Activated naive CD8-positive, alpha-beta T cell treated with anti-CD3 and anti-CD28 coated beads, Interleukin-2, amount 10 ng/mL, durations not matched to agents 7 days and 5 days (primary cell): ENCODE results near the gene TDRD10. TPM values are rescaled to one million over a fixed set of nuclear protein-coding genes. Genes with fewer than 3 reads are reported as not detected.

Experiments
- ATAC-seq: fragments of 150-1000 bp; cut with Tn5 transposase; one replicate; pipeline ENCODE4 v1.10.0; 2021; ENCODE audit warnings: low read depth, moderate library complexity
- POLR2A ChIA-PET: fragments of 350-600 bp; sonication (Branson Sonifier 250); formaldehyde crosslinking; loops from one replicate; lab custom pipeline; 2021; ENCODE audit warnings: antibody characterized with exemption; lab: Charles Lee
- DNase-seq: peaks from one replicate; pipeline ENCODE4 v3.0.0; 2021
- H3K27ac Mint-ChIP-seq: one replicate; pipeline ENCODE4 v1.8.0; 2022; ENCODE audit warnings: mild to moderate bottlenecking, mixed read lengths
- H3K27me3 Mint-ChIP-seq: one replicate; pipeline ENCODE4 v1.8.0; 2022; ENCODE audit warnings: mild to moderate bottlenecking, moderate library complexity, mixed read lengths
- H3K36me3 Mint-ChIP-seq: one replicate; pipeline ENCODE4 v1.8.0; 2021; ENCODE audit warnings: mild to moderate bottlenecking, mixed read lengths
- H3K4me1 Mint-ChIP-seq: one replicate; pipeline ENCODE4 v1.8.0; 2021; ENCODE audit warnings: mixed read lengths
- H3K4me3 Mint-ChIP-seq: one replicate; pipeline ENCODE4 v1.8.0; 2022; ENCODE audit warnings: mild to moderate bottlenecking, moderate library complexity, mixed read lengths
- H3K9me3 Mint-ChIP-seq: one replicate; pipeline ENCODE4 v1.8.0; 2021; ENCODE audit warnings: mixed read lengths
- total RNA-seq, 2 experiments: library from RNA; stranded (reverse); gene quantifications; one replicate each; pipeline ENCODE4 v1.2.3, GENCODE V29; 2021

The TDRD10 gene
- total RNA-seq, 2 experiments from 2014 or later = not detected

GRCh38 chr1:154573168-154573510, 71.1 kb downstream of the TDRD10 start:
- H3K36me3 Mint-ChIP-seq = peaks cover 3% of the 10 kb centered on the region
- no peak for DNase-seq
- H3K27ac Mint-ChIP-seq = no peak overlapping the region
- POLR2A ChIA-PET = no interaction called here
- no peak for ATAC-seq
- H3K4me1 Mint-ChIP-seq = peaks cover 2% of the 10 kb centered on the region
- no peak overlapping the region for H3K4me3 Mint-ChIP-seq
- H3K9me3 Mint-ChIP-seq = no peaks in the 10 kb centered on the region
- H3K27me3 Mint-ChIP-seq = peaks cover 9% of the 10 kb centered on the region

- H3K27me3 Mint-ChIP-seq = peaks cover 4% of the 10 kb centered on the region
- no peaks in the 10 kb centered on the region for H3K9me3 Mint-ChIP-seq
- POLR2A ChIA-PET = no interaction called here
- H3K36me3 Mint-ChIP-seq = peaks cover 6% of the 10 kb centered on the region
- H3K4me1 Mint-ChIP-seq = peaks cover 2% of the 10 kb centered on the region
- no peak overlapping the region for H3K4me3 Mint-ChIP-seq
- ATAC-seq (no peak), DNase-seq (no peak)
- peak overlapping the region; percentile 3 for H3K27ac Mint-ChIP-seq
Measured at GRCh38 chr1:154574716-154575115, 72.7 kb downstream of the TDRD10 start.

GRCh38 chr1:154575147-154575927, 73.3 kb downstream of the TDRD10 start:
- POLR2A ChIA-PET = interaction anchor here (1.2 kb wide), 1 partner anchor 8 kb away, joined by 5 read pairs; the partner anchor contains the start of gene CHRNB2
- no peaks in the 10 kb centered on the region for H3K9me3 Mint-ChIP-seq
- H3K4me1 Mint-ChIP-seq = peaks cover 2% of the 10 kb centered on the region
- H3K27ac Mint-ChIP-seq = peak overlapping the region; percentile 3
- peak; percentile 12 for ATAC-seq
- no peak for DNase-seq
- no peak overlapping the region for H3K4me3 Mint-ChIP-seq
- no peaks in the 10 kb centered on the region for H3K27me3 Mint-ChIP-seq
- H3K36me3 Mint-ChIP-seq = peaks cover 9% of the 10 kb centered on the region

GRCh38 chr1:154575951-154576566, 74.0 kb downstream of the TDRD10 start:
- H3K36me3 Mint-ChIP-seq = peaks cover 11% of the 10 kb centered on the region
- H3K27me3 Mint-ChIP-seq = no peaks in the 10 kb centered on the region
- POLR2A ChIA-PET = interaction anchor here (1.2 to 1.3 kb wide), 2 partner anchors 7 to 9 kb away, joined by 3 to 5 read pairs; partner anchors contain the start of gene CHRNB2
- DNase-seq (no peak), ATAC-seq (no peak)
- no peak overlapping the region for H3K27ac Mint-ChIP-seq
- no peak overlapping the region for H3K4me3 Mint-ChIP-seq
- peaks cover 2% of the 10 kb centered on the region for H3K4me1 Mint-ChIP-seq
- no peaks in the 10 kb centered on the region for H3K9me3 Mint-ChIP-seq

- Mint-ChIP-seq H3K4me3 (no peak overlapping the region), H3K9me3 (no peaks in the 10 kb centered on the region), H3K27me3 (no peaks in the 10 kb centered on the region), H3K27ac (no peak overlapping the region), H3K4me1 (peaks cover 2% of the 10 kb centered on the region), H3K36me3 (peaks cover 16% of the 10 kb centered on the region)
- POLR2A ChIA-PET = interaction anchor here (0.5 to 1.3 kb wide), 4 partner anchors 8 to 68 kb away, joined by 3 read pairs; partner anchors contain the start of gene CHRNB2
- DNase-seq (no peak), ATAC-seq (no peak)
Measured at GRCh38 chr1:154577346-154578057, 75.5 kb downstream of the TDRD10 start.

- DNase-seq (no peak), ATAC-seq (no peak)
- H3K36me3 Mint-ChIP-seq = peaks cover 16% of the 10 kb centered on the region
- H3K27ac Mint-ChIP-seq = no peak overlapping the region
- peaks cover 2% of the 10 kb centered on the region for H3K4me1 Mint-ChIP-seq
- no peaks in the 10 kb centered on the region for H3K27me3 Mint-ChIP-seq
- POLR2A ChIA-PET = interaction anchor here (0.5 to 1.3 kb wide), 4 partner anchors 10 to 67 kb away, joined by 3 read pairs; partner anchors contain the start of gene CHRNB2
- H3K4me3 Mint-ChIP-seq = no peak overlapping the region
- H3K9me3 Mint-ChIP-seq = no peaks in the 10 kb centered on the region
Measured at GRCh38 chr1:154578058-154578418, 76.0 kb downstream of the TDRD10 start.

GRCh38 chr1:154579374-154579773, 77.4 kb downstream of the TDRD10 start:
- DNase-seq (no peak), ATAC-seq (no peak)
- no peak overlapping the region for H3K27ac Mint-ChIP-seq
- peaks cover 18% of the 10 kb centered on the region for H3K36me3 Mint-ChIP-seq
- no peaks in the 10 kb centered on the region for H3K9me3 Mint-ChIP-seq
- peaks cover 2% of the 10 kb centered on the region for H3K4me1 Mint-ChIP-seq
- POLR2A ChIA-PET = interaction anchor here (1.3 kb wide), 1 partner anchor 12 kb away, joined by 3 read pairs; no protein-coding TSS in a partner anchor
- no peaks in the 10 kb centered on the region for H3K27me3 Mint-ChIP-seq
- H3K4me3 Mint-ChIP-seq = no peak overlapping the region

- H3K4me1 Mint-ChIP-seq = peaks cover 2% of the 10 kb centered on the region
- no peak overlapping the region for H3K4me3 Mint-ChIP-seq
- no peak for DNase-seq
- H3K36me3 Mint-ChIP-seq = peaks cover 25% of the 10 kb centered on the region
- no peak overlapping the region for H3K27ac Mint-ChIP-seq
- no peaks in the 10 kb centered on the region for H3K9me3 Mint-ChIP-seq
- H3K27me3 Mint-ChIP-seq = no peaks in the 10 kb centered on the region
- POLR2A ChIA-PET = no interaction called here
- no peak for ATAC-seq
Measured at GRCh38 chr1:154581766-154582165, 79.7 kb downstream of the TDRD10 start.

GRCh38 chr1:154582885-154583284, 80.9 kb downstream of the TDRD10 start:
- ATAC-seq (no peak), DNase-seq (no peak)
- peaks cover 2% of the 10 kb centered on the region for H3K4me1 Mint-ChIP-seq
- H3K27me3 Mint-ChIP-seq = no peaks in the 10 kb centered on the region
- H3K36me3 Mint-ChIP-seq = peaks cover 33% of the 10 kb centered on the region
- H3K4me3 Mint-ChIP-seq = no peak overlapping the region
- H3K9me3 Mint-ChIP-seq = no peaks in the 10 kb centered on the region
- no peak overlapping the region for H3K27ac Mint-ChIP-seq
- POLR2A ChIA-PET = no interaction called here

- POLR2A ChIA-PET = no interaction called here
- DNase-seq (no peak), ATAC-seq (no peak)
- Mint-ChIP-seq H3K9me3 (no peaks in the 10 kb centered on the region), H3K4me3 (no peak overlapping the region), H3K36me3 (peaks cover 36% of the 10 kb centered on the region), H3K4me1 (peaks cover 2% of the 10 kb centered on the region), H3K27me3 (no peaks in the 10 kb centered on the region), H3K27ac (peak overlapping the region; percentile 19)
Measured at GRCh38 chr1:154583773-154584172, 81.8 kb downstream of the TDRD10 start.

GRCh38 chr1:154584267-154584994, 82.4 kb downstream of the TDRD10 start:
- Mint-ChIP-seq H3K4me1 (peaks cover 2% of the 10 kb centered on the region), H3K27ac (peak overlapping the region; percentile 19), H3K36me3 (peaks cover 38% of the 10 kb centered on the region), H3K4me3 (no peak overlapping the region), H3K27me3 (no peaks in the 10 kb centered on the region), H3K9me3 (no peaks in the 10 kb centered on the region)
- no peak for ATAC-seq
- no peak for DNase-seq
- POLR2A ChIA-PET = no interaction called here

GRCh38 chr1:154586231-154586630, 84.2 kb downstream of the TDRD10 start:
- ATAC-seq (peak; percentile 23), DNase-seq (no peak)
- peaks cover 35% of the 10 kb centered on the region for H3K36me3 Mint-ChIP-seq
- no peak overlapping the region for H3K4me3 Mint-ChIP-seq
- H3K27ac Mint-ChIP-seq = no peak overlapping the region
- H3K27me3 Mint-ChIP-seq = no peaks in the 10 kb centered on the region
- peaks cover 2% of the 10 kb centered on the region for H3K4me1 Mint-ChIP-seq
- POLR2A ChIA-PET = no interaction called here
- H3K9me3 Mint-ChIP-seq = no peaks in the 10 kb centered on the region

GRCh38 chr1:154586641-154587040, 84.6 kb downstream of the TDRD10 start:
- Mint-ChIP-seq H3K27me3 (no peaks in the 10 kb centered on the region), H3K9me3 (no peaks in the 10 kb centered on the region), H3K4me3 (no peak overlapping the region), H3K36me3 (peaks cover 37% of the 10 kb centered on the region), H3K27ac (no peak overlapping the region), H3K4me1 (peaks cover 2% of the 10 kb centered on the region)
- DNase-seq (no peak), ATAC-seq (no peak)
- POLR2A ChIA-PET = no interaction called here
